ENCODE results near the gene IFNL2. TPM values are rescaled to one million over a fixed set of nuclear protein-coding genes. Genes with fewer than 3 reads are reported as not detected.

The IFNL2 gene
- total and polyA plus RNA-seq, 2 donors (not counting 3 experiments of a cell fraction or from before 2014, with no cell fraction given), result not detected

DNA sequence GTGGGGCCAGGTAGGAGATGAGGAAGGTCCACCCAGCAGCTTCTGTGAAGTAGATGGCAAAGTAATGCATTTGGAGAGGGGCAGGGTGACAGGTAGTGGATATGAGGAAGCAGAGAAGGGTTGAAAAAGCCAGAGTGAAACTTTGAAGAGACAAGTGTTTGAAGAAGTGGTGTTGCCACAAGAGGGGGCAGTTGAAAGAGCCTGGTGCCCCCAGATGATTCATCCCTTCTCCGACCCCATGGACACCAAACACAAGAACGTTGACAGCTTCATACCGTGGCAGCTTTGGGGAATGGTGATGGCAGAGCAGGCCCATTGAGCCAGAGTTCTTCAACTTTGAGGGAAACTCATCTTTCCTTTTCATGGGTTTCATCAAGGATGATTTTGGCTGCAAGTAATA is 43.3 kb upstream of the IFNL2 start:
- Histone ChIP-seq H3K4me3 (replicated peaks in 1 of 3; ENCODE audit: insufficient read depth in 1 of 3, low read depth in 1 of 3, low read length in 3 of 3) (no peak overlapping the region), H4K20me1 (replicated peaks; ENCODE audit: control insufficient read depth, extremely low read depth, insufficient read depth, low read length) (no peaks in the 10 kb centered on the region), H3K79me2 (ENCODE audit: control insufficient read depth, insufficient read depth, low read length) (no peaks in the 10 kb centered on the region), H3K27me3 (ENCODE audit: control insufficient read depth in 2 of 2, insufficient read depth in 2 of 2, low read length in 2 of 2) (no peaks in the 10 kb centered on the region), H3K9ac (replicated peaks; ENCODE audit: extremely low read depth, insufficient read depth, low read length) (no peak overlapping the region), H2AFZ (ENCODE audit: low read depth, low read length) (no peak overlapping the region), H3K36me3 (ENCODE audit: control insufficient read depth in 2 of 2, extremely low read depth in 1 of 2, insufficient read depth in 2 of 2, low read length in 2 of 2) (no peaks in the 10 kb centered on the region), H3K4me2 (ENCODE audit: insufficient read depth, low read length) (no peak overlapping the region), H3K4me1 (ENCODE audit: control insufficient read depth, extremely low read depth, insufficient read depth, low read length) (no peaks in the 10 kb centered on the region), H3K9me1 (replicated peaks; ENCODE audit: control insufficient read depth, extremely low read depth, insufficient read depth, low read length) (no peaks in the 10 kb centered on the region), H3K27ac (ENCODE audit: insufficient read depth, low read depth, low read length) (no peak overlapping the region), H3K9me3 (replicated peaks; ENCODE audit: control insufficient read depth, insufficient read depth, low read length) (no peaks in the 10 kb centered on the region)
- FAIRE-seq, result no peak
- BruUV-seq (replicated peaks), result no TSS peak
- intact Hi-C loops (cut with micrococcal nuclease) (no loop called here), dilution Hi-C loops (cut with MboI; ENCODE audit: extremely low pct_ligation_motif_present, low sequenced_read_pairs) (no loop called here)
- DNase-seq (ENCODE audit: low read depth, low spot score), result no peak
- ChIA-PET POLR2A (no interaction called here), CTCF (no interaction called here)
- TF ChIP-seq JUN (IDR thresholded peaks at IDR 0.05; ENCODE audit: borderline replicate concordance, insufficient read depth, insufficient read length, low read depth) (no peak), EZH2 (IDR thresholded peaks at IDR 0.05; ENCODE audit: borderline replicate concordance, low read depth, low read length, severe bottlenecking) (no peak), POLR2AphosphoS5 (IDR thresholded peaks at IDR 0.05; ENCODE audit: insufficient read depth, low read depth, low read length) (no peak)
- TF ChIP-seq, protein P1, sequence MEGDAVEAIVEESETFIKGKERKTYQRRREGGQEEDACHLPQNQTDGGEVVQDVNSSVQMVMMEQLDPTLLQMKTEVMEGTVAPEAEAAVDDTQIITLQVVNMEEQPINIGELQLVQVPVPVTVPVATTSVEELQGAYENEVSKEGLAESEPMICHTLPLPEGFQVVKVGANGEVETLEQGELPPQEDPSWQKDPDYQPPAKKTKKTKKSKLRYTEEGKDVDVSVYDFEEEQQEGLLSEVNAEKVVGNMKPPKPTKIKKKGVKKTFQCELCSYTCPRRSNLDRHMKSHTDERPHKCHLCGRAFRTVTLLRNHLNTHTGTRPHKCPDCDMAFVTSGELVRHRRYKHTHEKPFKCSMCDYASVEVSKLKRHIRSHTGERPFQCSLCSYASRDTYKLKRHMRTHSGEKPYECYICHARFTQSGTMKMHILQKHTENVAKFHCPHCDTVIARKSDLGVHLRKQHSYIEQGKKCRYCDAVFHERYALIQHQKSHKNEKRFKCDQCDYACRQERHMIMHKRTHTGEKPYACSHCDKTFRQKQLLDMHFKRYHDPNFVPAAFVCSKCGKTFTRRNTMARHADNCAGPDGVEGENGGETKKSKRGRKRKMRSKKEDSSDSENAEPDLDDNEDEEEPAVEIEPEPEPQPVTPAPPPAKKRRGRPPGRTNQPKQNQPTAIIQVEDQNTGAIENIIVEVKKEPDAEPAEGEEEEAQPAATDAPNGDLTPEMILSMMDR (IDR thresholded peaks at IDR 0.05; ENCODE audit: extremely low read depth in 1 of 2, insufficient read depth in 1 of 2, low read depth in 1 of 2, low read length in 2 of 2), result peak in 1 of 2 donors; percentile 1

DNA sequence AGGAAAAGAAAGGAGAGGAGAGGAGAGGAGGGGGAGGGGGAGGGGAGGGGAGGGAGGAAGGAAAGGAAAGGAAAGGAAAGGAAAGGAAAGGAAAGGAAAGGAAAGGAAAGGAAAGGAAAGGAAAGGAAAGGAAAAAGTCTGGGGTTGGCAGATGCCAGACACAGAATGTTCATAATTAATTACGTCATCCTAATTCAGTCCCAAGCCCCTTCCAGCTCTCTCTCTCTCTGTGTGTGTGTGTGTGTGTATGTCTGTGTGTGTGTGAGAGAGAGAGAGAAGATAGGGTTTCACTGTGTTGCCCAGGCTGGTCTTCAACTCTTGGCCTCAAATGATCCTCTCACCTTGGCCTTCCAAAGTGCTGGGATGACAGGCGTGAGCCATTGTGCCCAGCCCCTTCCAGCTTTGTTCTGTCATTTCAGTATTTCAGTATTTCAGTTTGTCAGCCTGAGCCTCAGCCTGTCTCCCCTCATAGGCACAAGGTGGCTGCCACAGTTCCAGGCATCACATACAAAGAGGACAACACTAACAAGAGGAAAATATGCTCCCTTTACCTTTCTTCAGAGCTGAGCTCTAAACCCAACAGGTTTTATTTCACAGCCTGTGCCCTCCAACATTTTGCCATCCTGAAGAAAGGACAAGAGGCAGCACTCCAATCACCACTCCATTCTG is 38.0 kb upstream of the IFNL2 start:
- H3K27me3 ChIP-seq (ENCODE audit: control insufficient read depth in 2 of 2, insufficient read depth in 2 of 2, low read length in 2 of 2), result no peaks in the 10 kb centered on the region
- no peak overlapping the region for H3K4me3 ChIP-seq (replicated peaks in 1 of 3; ENCODE audit: insufficient read depth in 1 of 3, low read depth in 1 of 3, low read length in 3 of 3)
- H3K36me3 ChIP-seq (ENCODE audit: control insufficient read depth in 2 of 2, extremely low read depth in 1 of 2, insufficient read depth in 2 of 2, low read length in 2 of 2), result no peaks in the 10 kb centered on the region
- DNase-seq (ENCODE audit: low read depth, low spot score) (no peak), FAIRE-seq (no peak)
- no peaks in the 10 kb centered on the region for H3K79me2 ChIP-seq (ENCODE audit: control insufficient read depth, insufficient read depth, low read length)
- BruUV-seq (replicated peaks), result no TSS peak
- POLR2A ChIA-PET, result no interaction called here
- intact Hi-C loops (cut with micrococcal nuclease), result no loop called here
- TF ChIP-seq, protein P2, sequence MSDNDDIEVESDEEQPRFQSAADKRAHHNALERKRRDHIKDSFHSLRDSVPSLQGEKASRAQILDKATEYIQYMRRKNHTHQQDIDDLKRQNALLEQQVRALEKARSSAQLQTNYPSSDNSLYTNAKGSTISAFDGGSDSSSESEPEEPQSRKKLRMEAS (IDR thresholded peaks at IDR 0.05; ENCODE audit: insufficient read depth, insufficient read length), result no peak
- TF ChIP-seq FOS (IDR thresholded peaks at IDR 0.05; ENCODE audit: borderline replicate concordance, insufficient read depth, low read length) (no peak), POLR2AphosphoS5 (IDR thresholded peaks at IDR 0.05; ENCODE audit: insufficient read depth, low read depth, low read length) (no peak), GATA2 (IDR thresholded peaks at IDR 0.05; ENCODE audit: insufficient read depth, insufficient read length, low read depth, low read length) (no peak), POLR2A (IDR thresholded peaks at IDR 0.05; ENCODE audit: low read depth, low read length) (no peak), EZH2 (IDR thresholded peaks at IDR 0.05; ENCODE audit: borderline replicate concordance, low read depth, low read length, severe bottlenecking) (no peak), MYC (IDR thresholded peaks at IDR 0.05; ENCODE audit: low read depth, low read length) (no peak), JUN (IDR thresholded peaks at IDR 0.05; ENCODE audit: borderline replicate concordance, insufficient read depth, insufficient read length, low read depth) (no peak)
- TF ChIP-seq, protein P1 (IDR thresholded peaks at IDR 0.05; ENCODE audit: extremely low read depth in 1 of 2, insufficient read depth in 1 of 2, low read depth in 1 of 2, low read length in 2 of 2), result no peak
- no peaks in the 10 kb centered on the region for H3K4me1 ChIP-seq (ENCODE audit: control insufficient read depth, extremely low read depth, insufficient read depth, low read length)
- no peaks in the 10 kb centered on the region for H3K9me3 ChIP-seq (replicated peaks; ENCODE audit: control insufficient read depth, insufficient read depth, low read length)
- no peak overlapping the region for H3K9ac ChIP-seq (replicated peaks; ENCODE audit: extremely low read depth, insufficient read depth, low read length)
- H3K4me2 ChIP-seq (ENCODE audit: insufficient read depth, low read length), result no peak overlapping the region
- H3K9me1 ChIP-seq (replicated peaks; ENCODE audit: control insufficient read depth, extremely low read depth, insufficient read depth, low read length), result no peaks in the 10 kb centered on the region
- no peak overlapping the region for H3K27ac ChIP-seq (ENCODE audit: insufficient read depth, low read depth, low read length)
- CTCF ChIA-PET, result no interaction called here
- no peak overlapping the region for H2AFZ ChIP-seq (ENCODE audit: low read depth, low read length)
- no peaks in the 10 kb centered on the region for H4K20me1 ChIP-seq (replicated peaks; ENCODE audit: control insufficient read depth, extremely low read depth, insufficient read depth, low read length)
- dilution Hi-C loops (cut with MboI; ENCODE audit: extremely low pct_ligation_motif_present, low sequenced_read_pairs), result no loop called here

Data from endothelial cell of umbilical vein (primary cell).